ENCODE results near the gene PCDHA4. TPM values are rescaled to one million over a fixed set of nuclear protein-coding genes. Genes with fewer than 3 reads are reported as not detected.
"Not testable (repeated sequence)": the region's sequence is repeated elsewhere in the genome, so short reads cannot be mapped to it uniquely, and the experiment has no call there.

Gene PCDHA4
- total RNA-seq, 2 donors from 2014 or later: 0.39 to 1.1 TPM

- intact Hi-C loops (cut with DNase I, micrococcal nuclease); DNase-seq; ATAC-seq: not testable (repeated sequence)
Measured at GRCh38 chr5:140808241-140808888, 1.5 kb downstream of the PCDHA4 start.

DNA sequence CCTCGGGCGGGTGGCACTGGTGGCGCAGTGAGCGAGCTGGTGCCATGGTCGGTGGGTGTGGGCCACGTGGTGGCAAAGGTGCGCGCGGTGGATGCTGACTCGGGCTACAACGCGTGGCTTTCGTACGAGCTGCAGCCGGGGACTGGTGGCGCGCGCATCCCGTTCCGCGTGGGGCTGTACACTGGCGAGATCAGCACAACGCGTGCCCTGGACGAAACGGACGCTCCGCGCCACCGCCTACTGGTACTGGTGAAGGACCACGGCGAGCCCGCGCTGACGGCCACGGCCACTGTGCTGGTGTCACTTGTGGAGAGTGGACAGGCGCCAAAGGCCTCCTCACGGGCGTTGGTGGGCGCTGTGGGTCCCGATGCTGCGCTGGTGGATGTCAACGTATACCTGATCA lies 2.0 kb downstream of the PCDHA4 start:
- intact Hi-C loops (cut with DNase I, micrococcal nuclease): no loop called here
- ATAC-seq (no peak), DNase-seq (no peak)

GRCh38 chr5:140821375-140822280 lies 14.8 kb downstream of the PCDHA4 start, which contains the start of gene PCDHA5:
Gene PCDHA5 (plus strand): TSS chr5:140821613.
- DNase-seq (no peak), ATAC-seq (no peak)
- intact Hi-C loops (cut with DNase I, micrococcal nuclease): no loop called here

GRCh38 chr5:140822281-140822629 lies 15.4 kb downstream of the PCDHA4 start:
- intact Hi-C loops (cut with DNase I, micrococcal nuclease): no loop called here
- DNase-seq: no peak
- ATAC-seq: no peak

DNA sequence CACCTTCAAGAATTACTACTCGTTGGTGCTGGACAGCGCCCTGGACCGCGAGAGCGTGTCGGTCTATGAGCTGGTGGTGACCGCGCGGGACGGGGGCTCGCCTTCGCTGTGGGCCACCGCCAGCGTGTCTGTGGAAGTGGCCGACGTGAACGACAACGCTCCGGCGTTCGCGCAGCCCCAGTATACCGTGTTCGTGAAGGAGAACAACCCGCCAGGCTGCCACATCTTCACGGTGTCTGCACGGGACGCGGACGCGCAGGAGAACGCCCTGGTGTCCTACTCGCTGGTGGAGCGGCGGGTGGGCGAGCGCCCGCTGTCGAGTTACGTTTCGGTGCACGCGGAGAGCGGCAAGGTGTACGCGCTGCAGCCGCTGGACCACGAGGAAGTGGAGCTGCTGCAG lies 16.1 kb downstream of the PCDHA4 start:
- intact Hi-C loops (cut with DNase I, micrococcal nuclease); DNase-seq; ATAC-seq: not testable (repeated sequence)

DNA sequence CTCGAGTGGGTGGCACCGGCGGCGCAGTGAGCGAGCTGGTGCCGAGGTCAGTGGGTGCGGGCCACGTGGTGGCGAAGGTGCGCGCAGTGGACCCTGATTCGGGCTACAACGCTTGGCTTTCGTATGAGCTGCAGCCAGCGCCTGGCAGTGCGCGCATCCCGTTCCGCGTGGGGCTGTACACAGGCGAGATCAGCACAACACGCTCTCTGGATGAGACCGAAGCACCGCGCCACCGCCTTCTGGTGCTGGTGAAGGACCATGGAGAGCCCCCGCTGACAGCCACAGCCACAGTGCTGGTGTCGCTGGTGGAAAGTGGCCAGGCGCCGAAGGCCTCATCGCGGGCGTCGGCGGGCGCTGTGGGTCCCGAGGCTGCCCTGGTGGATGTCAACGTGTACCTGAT lies 16.6 kb downstream of the PCDHA4 start:
- ATAC-seq: no peak

DNA sequence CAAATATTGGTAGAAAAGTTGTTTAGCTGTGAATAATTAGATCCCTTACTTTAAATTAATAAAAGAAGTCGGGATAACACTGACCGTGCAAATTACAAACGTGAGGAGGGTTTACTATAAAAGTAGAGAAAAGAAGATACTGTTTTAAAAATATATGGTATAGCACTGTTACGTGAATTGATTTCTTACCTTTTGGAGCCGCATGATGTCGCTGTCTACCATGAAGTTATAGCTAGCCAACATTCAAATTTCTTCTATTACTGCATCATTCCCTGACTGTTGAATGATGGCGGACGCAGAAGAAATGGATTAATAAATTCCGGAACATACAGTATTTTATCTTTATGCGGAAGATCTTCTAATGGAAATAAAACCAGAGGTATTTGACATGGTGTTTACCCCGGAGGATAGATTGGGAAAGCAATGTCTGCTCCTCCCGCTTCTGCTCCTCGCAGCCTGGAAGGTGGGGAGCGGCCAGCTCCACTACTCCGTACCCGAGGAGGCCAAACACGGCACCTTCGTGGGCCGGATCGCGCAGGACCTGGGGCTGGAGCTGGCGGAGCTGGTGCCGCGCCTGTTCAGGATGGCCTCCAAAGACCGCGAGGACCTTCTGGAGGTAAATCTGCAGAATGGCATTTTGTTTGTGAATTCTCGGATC lies 21.0 kb downstream of the PCDHA4 start, which contains the start of gene PCDHA6:
TSS of gene PCDHA6 (plus strand) at position 257 of the 658 bp plus-strand sequence. CDS start at position 389, 132 bp downstream.
- ATAC-seq (no peak), DNase-seq (no peak)
- intact Hi-C loops (cut with DNase I, micrococcal nuclease): no loop called here

More for the DNA sequence above, 16.6 kb downstream of the PCDHA4 start:
- no peak for DNase-seq
- intact Hi-C loops (cut with DNase I, micrococcal nuclease): no loop called here

- DNase-seq (no peak), ATAC-seq (no peak)
- intact Hi-C loops (cut with DNase I, micrococcal nuclease): no loop called here
Measured at GRCh38 chr5:140828362-140828737, 21.5 kb downstream of the PCDHA4 start.

DNA sequence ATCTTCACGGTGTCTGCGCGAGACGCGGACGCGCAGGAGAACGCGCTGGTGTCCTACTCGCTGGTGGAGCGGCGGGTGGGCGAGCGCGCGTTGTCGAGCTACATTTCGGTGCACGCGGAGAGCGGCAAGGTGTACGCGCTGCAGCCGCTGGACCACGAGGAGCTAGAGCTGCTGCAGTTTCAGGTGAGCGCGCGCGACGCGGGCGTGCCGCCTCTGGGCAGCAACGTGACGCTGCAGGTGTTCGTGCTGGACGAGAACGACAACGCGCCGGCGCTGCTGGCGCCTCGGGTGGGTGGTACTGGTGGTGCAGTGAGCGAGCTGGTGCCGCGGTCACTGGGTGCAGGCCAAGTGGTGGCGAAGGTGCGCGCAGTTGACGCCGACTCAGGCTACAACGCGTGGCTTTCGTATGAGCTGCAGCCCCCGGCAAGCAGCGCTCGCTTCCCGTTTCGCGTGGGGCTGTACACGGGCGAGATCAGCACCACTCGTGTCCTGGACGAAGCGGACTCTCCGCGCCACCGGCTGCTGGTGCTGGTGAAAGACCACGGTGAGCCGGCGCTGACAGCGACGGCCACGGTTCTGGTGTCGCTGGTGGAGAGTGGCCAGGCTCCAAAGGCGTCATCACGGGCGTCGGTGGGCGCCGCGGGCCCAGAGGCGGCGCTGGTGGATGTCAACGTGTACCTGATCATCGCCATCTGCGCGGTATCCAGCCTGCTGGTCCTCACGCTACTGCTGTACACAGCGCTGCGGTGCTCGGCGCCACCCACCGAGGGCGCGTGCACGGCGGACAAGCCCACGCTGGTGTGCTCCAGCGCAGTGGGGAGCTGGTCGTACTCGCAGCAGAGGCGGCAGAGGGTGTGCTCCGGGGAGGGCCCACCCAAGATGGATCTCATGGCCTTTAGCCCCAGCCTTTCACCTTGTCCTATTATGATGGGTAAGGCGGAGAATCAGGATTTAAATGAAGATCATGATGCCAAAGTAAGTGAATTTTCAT lies 22.9 kb downstream of the PCDHA4 start:
- intact Hi-C loops (cut with DNase I, micrococcal nuclease); DNase-seq; ATAC-seq: not testable (repeated sequence)

DNA sequence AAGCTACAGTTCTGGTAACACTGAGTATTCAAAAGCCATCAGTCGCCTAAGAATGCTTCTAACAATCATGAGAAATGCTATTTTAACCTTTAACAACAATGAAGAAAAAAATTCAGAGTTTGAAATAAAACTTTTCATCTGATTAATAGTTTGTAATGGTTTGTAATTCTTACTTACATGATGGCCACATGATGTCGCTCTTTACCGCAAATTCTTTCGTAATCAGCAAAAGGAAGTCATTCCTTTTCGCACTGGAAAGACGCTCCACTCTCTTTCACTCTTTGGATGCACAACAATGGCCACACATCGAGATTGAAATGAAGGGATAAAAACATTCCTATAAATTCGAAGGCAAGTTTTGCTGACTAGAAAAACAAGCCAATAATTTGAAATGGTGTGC lies 27.1 kb downstream of the PCDHA4 start, which contains the start of gene PCDHA7:
TSS of gene PCDHA7 (plus strand) at position 277 of the 400 bp plus-strand sequence. CDS start at position 392, 115 bp downstream.
- ATAC-seq (no peak), DNase-seq (no peak)
- intact Hi-C loops (cut with DNase I, micrococcal nuclease): no loop called here

- DNase-seq; intact Hi-C loops (cut with DNase I, micrococcal nuclease); ATAC-seq: not testable (repeated sequence)
Measured at GRCh38 chr5:140834439-140835008, 27.7 kb downstream of the PCDHA4 start.

- ATAC-seq (no peak), DNase-seq (no peak)
- intact Hi-C loops (cut with DNase I, micrococcal nuclease): no loop called here
Measured at GRCh38 chr5:140835622-140836510, 29.0 kb downstream of the PCDHA4 start.

DNA sequence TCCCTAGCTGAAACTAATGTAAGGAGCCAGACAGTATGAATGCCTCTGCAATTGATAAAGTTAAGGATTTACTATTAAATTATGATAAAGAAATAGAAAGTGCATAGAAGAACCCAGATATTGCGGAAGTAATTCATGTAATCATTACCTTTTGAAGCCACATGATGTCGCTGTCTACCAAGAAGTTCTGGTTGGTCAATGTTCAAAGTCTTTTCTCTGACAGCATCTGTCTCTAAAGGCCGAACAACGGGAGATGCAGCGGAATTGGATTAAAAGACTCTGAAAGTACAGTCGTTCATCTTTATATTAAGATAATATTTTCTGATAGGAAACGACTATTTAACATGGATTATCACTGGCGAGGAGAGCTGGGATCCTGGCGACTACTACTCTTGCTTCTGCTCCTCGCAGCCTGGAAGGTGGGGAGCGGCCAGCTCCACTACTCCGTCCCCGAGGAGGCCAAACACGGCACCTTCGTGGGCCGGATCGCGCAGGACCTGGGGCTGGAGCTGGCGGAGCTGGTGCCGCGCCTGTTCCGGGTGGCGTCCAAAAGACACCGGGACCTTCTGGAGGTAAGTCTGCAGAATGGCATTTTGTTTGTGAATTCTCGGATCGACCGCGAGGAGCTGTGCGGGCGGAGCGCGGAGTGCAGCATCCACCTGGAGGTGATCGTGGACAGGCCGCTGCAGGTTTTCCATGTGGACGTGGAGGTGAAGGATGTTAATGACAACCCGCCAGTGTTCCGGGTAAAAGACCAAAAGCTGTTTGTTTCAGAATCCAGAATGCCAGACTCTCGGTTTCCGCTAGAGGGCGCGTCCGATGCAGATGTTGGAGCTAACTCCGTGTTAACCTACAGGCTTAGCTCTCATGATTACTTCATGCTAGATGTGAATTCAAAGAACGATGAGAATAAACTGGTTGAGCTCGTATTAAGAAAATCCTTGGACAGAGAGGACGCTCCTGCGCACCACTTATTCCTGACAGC lies 34.4 kb downstream of the PCDHA4 start, which contains the start of gene PCDHA8:
TSS of gene PCDHA8 (plus strand) at position 210 of the 985 bp plus-strand sequence. CDS start at position 345, 135 bp downstream.
- no peak for DNase-seq
- no peak for ATAC-seq
- intact Hi-C loops (cut with DNase I, micrococcal nuclease): no loop called here

- intact Hi-C loops (cut with DNase I, micrococcal nuclease): no loop called here
Measured at GRCh38 chr5:140842798-140843733, 36.2 kb downstream of the PCDHA4 start.

More at GRCh38 chr5:140842798-140843733, 36.2 kb downstream of the PCDHA4 start:
- no peak for DNase-seq
- no peak for ATAC-seq
